Measurements from ENCODE around the gene FGFRL1. TPM values are rescaled to one million over a fixed set of nuclear protein-coding genes. Genes with fewer than 3 reads are reported as not detected.
A peak's percentile ranks its signal among the peaks of the same experiment; 100 is the strongest.

Gene FGFRL1
- total and polyA plus RNA-seq, 4 donors: 13.4 to 31.1 (median 15.2) TPM

GRCh38 chr4:989722-990471, 21.5 kb upstream of the FGFRL1 start:
- ATAC-seq (ENCODE audit: insufficient read depth, low FRiP score) (no peak), DNase-seq (no peak)
- Histone ChIP-seq H3K9ac (ENCODE audit: insufficient read depth in 1 of 2, low read length in 2 of 2) (no peak overlapping the region), H3K9me3 (ENCODE audit: control insufficient read depth in 4 of 4, insufficient read depth in 3 of 4, low read length in 3 of 4) (no peaks in the 10 kb centered on the region), H3K27me3 (ENCODE audit: control insufficient read depth in 3 of 3, insufficient read depth in 3 of 3, low read length in 2 of 3) (no peaks in the 10 kb centered on the region), H3K27ac (ENCODE audit: low read depth in 1 of 2, low read length in 1 of 2) (no peak overlapping the region), H3K4me3 (no peak overlapping the region), H3K36me3 (ENCODE audit: control insufficient read depth in 4 of 4, insufficient read depth in 4 of 4, low read length in 4 of 4) (peaks cover 0 to 16% (median 0%) of the 10 kb centered on the region in 4 donors), H3K4me1 (ENCODE audit: control insufficient read depth in 5 of 5, insufficient read depth in 5 of 5, low read length in 5 of 5) (peaks cover 0 to 26% (median 11%) of the 10 kb centered on the region in 5 donors)
- WGBS, 2 donors: 96 to 97% methylated on average over 58 of the region's 58 CpGs
- TF ChIP-seq CTCF (IDR thresholded peaks at IDR 0.05; ENCODE audit: control extremely low read depth, extremely low read depth): no peak

- ATAC-seq (ENCODE audit: insufficient read depth, low FRiP score) (no peak), DNase-seq (no peak)
- peaks cover 0 to 16% (median 0%) of the 10 kb centered on the region in 4 donors for H3K36me3 ChIP-seq (ENCODE audit: control insufficient read depth in 4 of 4, insufficient read depth in 4 of 4, low read length in 4 of 4)
- H3K4me3 ChIP-seq: no peak overlapping the region
- 96% methylated on average over 26 of the region's 26 CpGs for WGBS, 2 donors
- H3K9me3 ChIP-seq (ENCODE audit: control insufficient read depth in 4 of 4, insufficient read depth in 3 of 4, low read length in 3 of 4): no peaks in the 10 kb centered on the region
- no peak for TF ChIP-seq CTCF (IDR thresholded peaks at IDR 0.05; ENCODE audit: control extremely low read depth, extremely low read depth)
- H3K4me1 ChIP-seq (ENCODE audit: control insufficient read depth in 5 of 5, insufficient read depth in 5 of 5, low read length in 5 of 5): peaks cover 0 to 19% (median 8%) of the 10 kb centered on the region in 5 donors
- no peak overlapping the region for H3K9ac ChIP-seq (ENCODE audit: insufficient read depth in 1 of 2, low read length in 2 of 2)
- no peaks in the 10 kb centered on the region for H3K27me3 ChIP-seq (ENCODE audit: control insufficient read depth in 3 of 3, insufficient read depth in 3 of 3, low read length in 2 of 3)
- H3K27ac ChIP-seq (ENCODE audit: low read depth in 1 of 2, low read length in 1 of 2): no peak overlapping the region
These were observed 20.6 kb upstream of the FGFRL1 start for GRCh38 chr4:990746-991367.

- Histone ChIP-seq H3K27ac (ENCODE audit: low read depth in 1 of 2, low read length in 1 of 2) (peak overlapping the region in 1 of 2 donors; percentile 85), H3K4me3 (no peak overlapping the region), H3K9ac (ENCODE audit: insufficient read depth in 1 of 2, low read length in 2 of 2) (no peak overlapping the region), H3K9me3 (ENCODE audit: control insufficient read depth in 4 of 4, insufficient read depth in 3 of 4, low read length in 3 of 4) (no peaks in the 10 kb centered on the region), H3K36me3 (ENCODE audit: control insufficient read depth in 4 of 4, insufficient read depth in 4 of 4, low read length in 4 of 4) (peaks cover 0 to 16% (median 0%) of the 10 kb centered on the region in 4 donors), H3K4me1 (ENCODE audit: control insufficient read depth in 5 of 5, insufficient read depth in 5 of 5, low read length in 5 of 5) (peaks cover 0 to 12% (median 4%) of the 10 kb centered on the region in 5 donors), H3K27me3 (ENCODE audit: control insufficient read depth in 3 of 3, insufficient read depth in 3 of 3, low read length in 2 of 3) (peaks cover 0 to 4% (median 4%) of the 10 kb centered on the region in 3 donors)
- TF ChIP-seq CTCF (IDR thresholded peaks at IDR 0.05; ENCODE audit: control extremely low read depth, extremely low read depth): no peak
- no peak for ATAC-seq (ENCODE audit: insufficient read depth, low FRiP score)
- no peak for DNase-seq
- 95 to 96% methylated on average over 49 to 50 of the region's 50 CpGs for WGBS, 2 donors
These were observed 19.8 kb upstream of the FGFRL1 start for GRCh38 chr4:991451-992296.
